VCaP (cell line): ENCODE results near the gene CAMK2B.

Experiments
- H3K27ac ChIP-seq: fragments of 450-650 bp; 2 replicates; pipeline ENCODE4 v1.5.1; 2017
- TF ChIP-seq, protein P1 (sequence below): fragments of 450-650 bp; conservative IDR thresholded peaks from 2 replicates; pipeline ENCODE4 v1.5.1; 2017; ENCODE audit warnings: mild to moderate bottlenecking, moderate library complexity

Gene CAMK2B

DNA sequence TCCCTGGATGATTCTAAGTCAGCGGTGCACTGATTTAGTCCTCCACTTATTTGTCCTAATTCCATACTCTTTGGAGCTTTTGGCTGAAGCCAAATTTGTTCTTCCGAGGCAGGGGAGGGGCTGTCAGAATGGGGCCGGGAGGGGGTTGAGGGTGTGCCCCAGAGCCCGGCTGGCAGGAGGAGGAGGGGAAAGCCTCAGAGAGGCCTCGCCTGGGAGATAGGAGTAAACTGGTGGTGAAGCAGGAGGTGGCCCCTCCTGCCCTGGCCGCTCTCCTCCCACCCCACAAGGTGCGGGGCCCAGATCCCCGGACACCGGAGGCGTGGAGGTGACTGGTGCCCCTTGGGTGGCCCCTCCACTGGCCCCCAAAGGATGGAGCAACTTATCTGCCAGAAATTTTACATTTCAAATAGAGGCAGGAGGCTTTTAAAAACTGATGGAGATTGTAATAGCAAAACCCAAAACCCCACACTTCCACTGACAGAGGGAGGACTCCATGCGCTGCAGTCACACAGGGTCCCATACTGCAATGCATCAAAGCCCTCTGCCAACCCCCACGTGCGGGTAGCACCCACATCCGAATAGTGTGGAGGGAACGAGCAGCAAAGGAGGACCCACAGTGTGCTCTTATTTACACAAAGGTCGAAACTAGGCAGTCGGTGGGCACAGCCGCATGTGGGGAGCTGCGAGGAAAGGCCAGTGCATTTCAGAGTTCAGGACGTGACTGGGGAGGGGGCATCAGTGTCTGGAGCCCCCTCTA lies 61.9 kb downstream of the CAMK2B start:
- H3K27ac ChIP-seq, result no peak overlapping the region
- TF ChIP-seq, protein P1, sequence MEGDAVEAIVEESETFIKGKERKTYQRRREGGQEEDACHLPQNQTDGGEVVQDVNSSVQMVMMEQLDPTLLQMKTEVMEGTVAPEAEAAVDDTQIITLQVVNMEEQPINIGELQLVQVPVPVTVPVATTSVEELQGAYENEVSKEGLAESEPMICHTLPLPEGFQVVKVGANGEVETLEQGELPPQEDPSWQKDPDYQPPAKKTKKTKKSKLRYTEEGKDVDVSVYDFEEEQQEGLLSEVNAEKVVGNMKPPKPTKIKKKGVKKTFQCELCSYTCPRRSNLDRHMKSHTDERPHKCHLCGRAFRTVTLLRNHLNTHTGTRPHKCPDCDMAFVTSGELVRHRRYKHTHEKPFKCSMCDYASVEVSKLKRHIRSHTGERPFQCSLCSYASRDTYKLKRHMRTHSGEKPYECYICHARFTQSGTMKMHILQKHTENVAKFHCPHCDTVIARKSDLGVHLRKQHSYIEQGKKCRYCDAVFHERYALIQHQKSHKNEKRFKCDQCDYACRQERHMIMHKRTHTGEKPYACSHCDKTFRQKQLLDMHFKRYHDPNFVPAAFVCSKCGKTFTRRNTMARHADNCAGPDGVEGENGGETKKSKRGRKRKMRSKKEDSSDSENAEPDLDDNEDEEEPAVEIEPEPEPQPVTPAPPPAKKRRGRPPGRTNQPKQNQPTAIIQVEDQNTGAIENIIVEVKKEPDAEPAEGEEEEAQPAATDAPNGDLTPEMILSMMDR, result no peak

DNA sequence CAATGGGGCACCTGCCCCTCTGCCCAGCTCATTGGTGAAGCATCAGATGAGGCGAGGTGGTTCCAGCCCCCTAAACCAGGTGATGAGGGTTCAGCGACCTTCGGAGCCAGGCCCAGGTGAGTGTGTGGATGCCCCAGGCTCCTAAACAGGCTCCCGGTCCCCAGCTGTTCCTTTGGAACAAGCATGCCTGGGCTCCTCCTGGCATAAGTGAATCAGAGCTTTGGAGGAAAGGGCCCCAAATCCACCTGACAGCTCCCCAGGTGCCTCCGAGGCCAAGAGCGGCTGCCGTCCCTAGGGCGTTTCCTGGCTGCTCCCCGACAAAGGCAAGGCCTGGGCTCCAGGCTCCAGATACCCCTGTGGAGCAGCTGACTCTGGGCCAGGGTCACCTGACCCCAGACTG lies 63.4 kb downstream of the CAMK2B start:
- H3K27ac ChIP-seq, result no peak overlapping the region
- TF ChIP-seq, protein P1, result no peak

DNA sequence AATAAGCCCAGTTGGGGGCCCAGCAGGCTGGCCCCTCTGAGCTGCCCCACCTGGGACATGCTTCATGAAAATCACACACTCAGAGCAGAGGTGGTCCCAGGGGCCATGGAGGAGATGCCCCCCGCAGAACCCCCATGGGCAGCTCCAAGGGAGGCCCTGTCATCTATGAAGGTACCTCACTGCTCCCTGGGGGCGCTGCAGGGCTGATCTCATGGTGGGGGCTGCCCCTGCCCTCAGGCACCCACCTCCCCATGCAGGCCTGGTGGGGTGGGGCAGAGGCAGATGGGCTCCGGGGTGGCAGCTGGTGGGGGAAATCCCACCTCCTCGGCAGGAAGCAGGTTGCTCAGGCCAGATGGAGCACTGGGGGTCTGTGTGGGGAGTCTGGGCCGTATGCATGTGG lies 64.2 kb downstream of the CAMK2B start:
- TF ChIP-seq, protein P1, result no peak
- H3K27ac ChIP-seq, result no peak overlapping the region

DNA sequence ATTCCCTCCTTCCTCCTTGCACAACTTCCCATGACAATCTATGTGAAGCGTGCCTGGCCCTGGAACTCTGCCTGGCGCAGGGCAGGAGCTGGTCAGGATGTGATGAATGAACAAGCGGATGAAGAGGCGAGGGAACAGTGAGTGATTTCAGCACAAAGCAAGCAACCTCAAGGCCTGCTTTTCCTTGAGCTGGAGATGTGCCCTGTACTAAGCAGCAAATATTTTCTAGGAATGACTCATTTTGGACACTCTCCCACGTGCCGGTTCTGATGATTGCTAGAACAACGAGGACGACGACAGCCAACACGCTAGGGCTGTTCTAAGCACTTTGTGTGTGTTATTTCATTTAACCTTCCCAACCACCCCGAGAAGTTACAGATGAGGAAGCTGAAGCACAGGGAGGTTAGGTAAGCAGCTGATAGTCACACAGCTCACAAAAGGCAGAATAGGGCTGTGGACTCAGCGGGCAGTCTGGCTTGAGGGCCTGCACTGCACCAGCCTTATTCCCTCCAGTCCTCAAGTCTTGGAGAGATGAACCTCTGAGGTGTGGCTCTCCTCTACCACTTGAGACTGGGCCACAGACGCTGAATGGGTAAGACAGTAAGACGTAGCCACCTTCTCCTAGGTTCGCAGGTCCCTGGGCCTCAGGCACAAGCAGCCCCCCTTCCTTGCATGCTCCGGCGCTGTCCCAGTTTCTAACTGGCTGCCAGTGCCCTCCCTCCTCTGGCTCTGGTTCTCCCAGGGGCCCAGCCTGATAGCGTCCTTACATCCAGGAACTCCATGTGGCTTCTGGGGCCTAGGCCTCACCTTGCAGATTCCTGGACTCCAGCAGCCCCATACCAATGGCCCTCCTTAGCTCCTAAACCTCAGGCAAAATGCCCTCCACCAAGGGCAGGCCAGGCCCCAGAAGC lies 65.6 kb downstream of the CAMK2B start:
- TF ChIP-seq, protein P1, result no peak
- H3K27ac ChIP-seq, result no peak overlapping the region

DNA sequence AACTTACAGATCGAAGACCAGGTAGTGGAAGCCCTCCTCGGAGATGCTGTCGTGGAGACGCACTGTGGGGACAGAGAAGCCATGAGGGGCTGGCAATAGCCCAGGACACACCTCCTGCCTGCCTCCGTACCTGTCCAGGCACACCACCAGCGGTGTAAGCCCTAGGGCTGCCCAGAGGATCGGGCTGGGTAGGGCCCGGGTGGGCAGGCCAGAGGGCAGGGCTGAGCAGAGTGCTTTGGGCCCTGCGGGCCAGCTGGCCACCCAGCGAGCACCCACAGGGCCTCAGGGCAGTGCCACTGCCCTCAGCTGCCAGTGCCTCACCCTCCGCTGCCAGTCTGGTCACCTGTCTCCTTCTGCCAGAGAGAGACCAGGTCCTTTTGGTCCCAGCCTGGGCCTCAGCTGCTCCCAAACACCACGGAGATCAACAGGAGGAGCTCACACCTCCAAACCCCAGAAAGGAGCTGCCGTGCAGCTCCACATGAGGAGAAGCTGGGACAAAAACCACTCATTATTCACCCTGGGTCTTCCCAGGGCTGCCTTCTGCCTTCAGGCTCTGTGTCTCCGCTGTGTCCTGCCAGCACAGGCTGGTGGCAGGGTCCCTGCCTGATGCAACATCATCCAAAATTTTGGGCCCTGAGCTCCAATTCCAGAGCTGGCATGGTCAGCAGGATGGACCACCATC lies 66.4 kb downstream of the CAMK2B start:
- TF ChIP-seq, protein P1, result no peak
- H3K27ac ChIP-seq, result no peak overlapping the region

DNA sequence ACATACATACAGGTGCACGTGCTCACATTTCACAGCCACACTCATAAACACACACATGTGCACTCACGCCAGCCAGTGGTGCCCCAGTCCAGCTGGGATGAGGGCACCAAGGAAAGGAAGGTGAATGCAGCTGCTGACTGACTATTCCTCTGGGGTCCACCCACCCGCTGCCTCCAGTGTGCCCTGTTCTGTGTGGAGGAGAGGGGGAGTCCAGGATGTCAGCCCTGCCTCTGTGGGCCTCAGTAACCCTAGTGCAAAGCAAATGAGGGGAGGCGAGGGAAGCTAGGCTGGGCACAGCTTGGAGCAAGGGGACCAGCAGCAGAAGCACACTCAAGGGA lies 67.0 kb downstream of the CAMK2B start:
- TF ChIP-seq, protein P1, result no peak
- no peak overlapping the region for H3K27ac ChIP-seq
